Measurements from ENCODE around the gene SRRT.
"Not testable (repeated sequence)": the region's sequence is repeated elsewhere in the genome, so short reads cannot be mapped to it uniquely, and the experiment has no call there.

DNA sequence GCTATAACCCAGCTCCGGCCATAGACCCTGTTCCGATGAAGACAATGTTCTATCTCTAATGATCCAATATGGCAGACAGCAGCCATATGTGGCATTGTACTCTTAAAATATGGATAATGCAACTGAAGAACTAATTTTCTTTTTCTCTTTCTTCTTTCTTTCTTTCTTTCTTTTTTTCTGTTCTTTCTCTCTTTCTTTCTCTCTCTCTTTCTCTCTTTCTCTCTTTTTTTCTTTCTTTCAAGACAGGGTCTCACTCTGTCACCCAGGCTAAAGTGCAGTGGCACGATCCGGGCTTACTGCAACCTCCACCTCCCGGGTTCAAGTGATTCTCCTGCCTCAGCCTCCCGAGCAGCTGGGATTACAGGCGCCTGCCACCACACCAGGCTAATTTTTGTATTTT is 61.3 kb downstream of the SRRT start:
- TF ChIP-seq CTCF, POLR2A, POLR2AphosphoS5, EP300 (IDR thresholded peaks at IDR 0.05): not testable (repeated sequence)

Data from upper lobe of left lung (tissue), 4 donors.